ENCODE results near the gene STK16.
A peak's percentile ranks its signal among the peaks of the same experiment; 100 is the strongest.
"Not testable (repeated sequence)": the region's sequence is repeated elsewhere in the genome, so short reads cannot be mapped to it uniquely, and the experiment has no call there.

The STK16 gene, protein sequence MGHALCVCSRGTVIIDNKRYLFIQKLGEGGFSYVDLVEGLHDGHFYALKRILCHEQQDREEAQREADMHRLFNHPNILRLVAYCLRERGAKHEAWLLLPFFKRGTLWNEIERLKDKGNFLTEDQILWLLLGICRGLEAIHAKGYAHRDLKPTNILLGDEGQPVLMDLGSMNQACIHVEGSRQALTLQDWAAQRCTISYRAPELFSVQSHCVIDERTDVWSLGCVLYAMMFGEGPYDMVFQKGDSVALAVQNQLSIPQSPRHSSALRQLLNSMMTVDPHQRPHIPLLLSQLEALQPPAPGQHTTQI

GRCh38 chr2:219245148-219245898 is at the start of gene STK16, which contains the start of gene GLB1L:
Gene STK16, plus strand, starts transcription at chr2:219245479. Its CDS starts 521 bp downstream, at chr2:219246000.
Gene GLB1L, minus strand, starts transcription at chr2:219245444. Its CDS starts 1,871 bp downstream, at chr2:219243573.
- peak; percentile 86 for DNase-seq

DNA sequence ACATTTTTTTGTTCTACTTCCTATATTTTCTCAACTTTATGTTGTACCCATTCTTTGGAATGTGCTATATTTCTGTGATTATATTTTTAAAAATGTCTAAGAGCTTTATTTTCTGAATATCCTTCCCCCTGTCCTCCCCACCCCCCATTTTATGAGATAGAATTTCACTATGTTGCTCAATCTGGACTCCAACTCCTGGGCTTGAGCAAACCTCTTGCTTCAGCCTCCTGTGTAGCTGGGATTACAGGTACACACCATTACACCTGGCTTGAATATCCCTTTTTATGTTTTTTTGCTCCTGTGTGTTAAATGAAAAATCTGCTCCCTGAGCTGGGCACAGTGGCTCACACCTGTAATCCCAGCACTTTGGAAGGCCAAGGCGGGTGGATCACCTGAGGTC is 47.9 kb upstream of the STK16 start:
- DNase-seq, result no peak

DNA sequence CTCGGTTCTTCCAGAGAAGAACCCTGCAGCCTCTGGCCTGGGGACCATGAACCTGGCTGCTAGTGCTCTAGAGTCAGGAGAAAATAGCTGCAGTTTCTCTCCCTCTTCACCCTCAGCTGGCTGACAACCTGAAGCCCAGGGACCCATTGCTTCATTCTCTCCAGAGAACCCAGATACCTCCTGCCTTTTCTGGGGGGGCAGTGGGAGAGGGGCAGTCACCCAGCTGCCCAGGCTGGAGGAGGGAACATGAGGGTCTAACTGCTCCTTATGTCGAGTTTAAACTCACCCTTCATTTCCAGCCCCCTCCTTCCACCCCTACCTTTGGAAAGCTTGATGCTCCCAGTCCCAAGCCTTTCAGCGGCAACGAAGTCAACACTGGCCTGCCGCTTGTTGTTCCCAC is 46.3 kb upstream of the STK16 start:
- no peak for DNase-seq

- DNase-seq, result no peak
Measured at GRCh38 chr2:219199470-219200211, 45.6 kb upstream of the STK16 start.

DNA sequence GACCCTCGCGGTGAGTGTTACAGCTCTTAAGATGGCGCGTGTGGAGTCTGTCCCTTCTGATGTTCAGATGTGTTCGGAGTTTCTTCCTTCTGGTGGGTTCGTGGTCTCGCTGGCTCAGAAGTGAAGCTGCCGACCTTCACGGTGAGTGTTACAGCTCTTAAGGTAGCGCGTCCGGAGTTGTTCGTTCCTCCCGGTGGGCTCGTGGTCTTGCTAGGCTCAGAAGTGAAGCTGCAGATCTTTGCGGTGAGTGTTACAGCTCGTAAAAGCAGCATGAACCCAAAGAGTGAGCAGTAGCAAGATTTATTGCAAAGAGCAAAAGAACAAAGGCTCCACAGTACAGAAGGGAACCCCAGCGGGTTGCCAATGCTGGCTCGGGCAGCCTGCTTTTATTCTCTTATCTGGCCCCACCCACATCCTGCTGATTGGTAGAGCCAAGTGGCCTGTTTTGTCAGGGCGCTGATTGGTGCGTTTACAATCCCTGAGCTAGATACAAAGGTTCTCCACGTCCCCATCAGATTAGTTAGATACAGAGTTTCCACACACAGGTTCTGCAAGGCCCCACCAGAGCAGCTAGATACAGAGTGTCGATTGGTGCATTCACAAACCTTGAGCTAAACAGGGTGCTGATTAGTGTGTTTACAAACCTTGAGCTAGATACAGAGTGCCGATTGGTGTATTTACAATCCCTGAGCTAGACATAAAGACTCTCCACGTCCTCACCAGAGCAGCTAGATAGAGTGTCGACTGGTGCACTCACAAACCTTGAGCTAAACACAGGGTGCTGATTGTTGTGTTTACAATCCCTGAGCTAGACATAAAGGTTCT is 44.6 kb upstream of the STK16 start:
- DNase-seq, result not testable (repeated sequence)

- not testable (repeated sequence) for DNase-seq
Measured at GRCh38 chr2:219201331-219201730, 43.9 kb upstream of the STK16 start.

- DNase-seq, result no peak
Measured at GRCh38 chr2:219204425-219205164, 40.7 kb upstream of the STK16 start.

GRCh38 chr2:219205165-219205538 is 40.1 kb upstream of the STK16 start:
- no peak for DNase-seq

DNA sequence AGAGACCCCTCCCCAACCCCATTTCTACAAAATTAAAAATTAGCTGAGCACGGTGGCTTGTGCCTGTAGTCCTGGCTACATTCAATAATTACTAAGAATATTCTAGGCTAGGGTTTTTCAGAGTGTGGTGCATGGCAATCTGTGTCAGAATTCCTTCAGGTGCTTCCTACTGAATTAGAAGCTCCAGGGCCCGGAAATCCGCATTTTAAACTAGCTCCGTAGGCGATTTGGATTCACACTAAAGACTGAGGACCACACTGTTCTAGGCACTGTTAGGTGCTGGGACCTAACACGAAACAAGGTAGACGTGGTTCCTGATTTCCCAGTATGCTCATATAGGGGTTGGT is 39.3 kb upstream of the STK16 start:
- DNase-seq, result no peak

GRCh38 chr2:219206328-219207133 is 38.7 kb upstream of the STK16 start, which contains the start of gene ZFAND2B:
Gene ZFAND2B, plus strand, starts transcription at chr2:219206782. Its CDS starts 206 bp downstream, at chr2:219206988.
- DNase-seq, result peak; percentile 93

- no peak for DNase-seq
Measured at GRCh38 chr2:219207134-219207883, 38.0 kb upstream of the STK16 start.

- DNase-seq, result no peak
Measured at GRCh38 chr2:219207884-219208740, 37.2 kb upstream of the STK16 start.

DNA sequence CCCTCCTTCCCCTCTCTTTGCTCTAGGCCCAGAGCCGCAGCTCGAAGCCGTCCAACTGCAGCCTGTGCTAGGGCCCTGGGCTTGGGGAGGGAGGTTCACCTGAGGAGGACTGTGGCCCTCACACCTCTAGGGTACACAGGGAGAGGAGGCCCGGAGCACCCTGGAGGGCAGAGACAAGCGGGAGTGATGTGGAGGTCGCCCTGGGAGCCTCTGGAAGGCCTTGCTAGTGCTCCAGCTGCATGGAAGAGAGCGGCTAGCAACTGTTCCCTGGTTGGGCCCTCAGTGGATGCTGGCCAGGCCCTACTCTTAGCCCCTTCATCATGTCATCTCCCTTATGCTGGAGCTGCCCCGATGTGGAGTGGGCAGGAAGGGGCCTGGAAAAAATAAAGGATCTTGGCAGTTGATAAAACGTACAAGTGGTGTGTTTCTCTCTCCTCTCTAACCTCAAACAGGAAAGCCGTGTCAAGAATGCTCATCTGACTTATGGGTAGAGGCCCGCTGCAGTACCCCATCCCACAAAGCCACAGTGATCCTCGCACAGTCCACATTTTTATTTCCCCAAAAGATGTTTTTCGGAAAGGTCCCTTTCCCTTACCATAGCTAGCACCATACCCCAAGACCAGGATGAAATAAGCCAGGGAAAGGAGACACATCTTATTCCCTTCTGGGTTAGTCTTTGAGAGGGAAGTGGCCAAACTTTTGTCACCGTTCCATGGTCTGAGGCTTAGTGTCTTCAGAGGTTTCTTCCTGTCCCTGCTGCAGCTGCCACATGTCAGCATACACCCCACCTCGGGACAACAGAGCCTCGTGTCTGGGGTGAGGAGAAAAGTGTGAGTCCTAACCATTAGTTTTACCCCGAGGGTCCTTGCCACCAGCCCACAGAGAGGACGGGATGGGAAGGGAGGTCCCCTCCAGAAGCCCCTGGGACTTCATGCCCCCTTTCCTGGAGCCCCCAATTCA is 35.8 kb upstream of the STK16 start:
- DNase-seq, result no peak

GRCh38 chr2:219210196-219210885 is 34.9 kb upstream of the STK16 start:
- no peak for DNase-seq

DNA sequence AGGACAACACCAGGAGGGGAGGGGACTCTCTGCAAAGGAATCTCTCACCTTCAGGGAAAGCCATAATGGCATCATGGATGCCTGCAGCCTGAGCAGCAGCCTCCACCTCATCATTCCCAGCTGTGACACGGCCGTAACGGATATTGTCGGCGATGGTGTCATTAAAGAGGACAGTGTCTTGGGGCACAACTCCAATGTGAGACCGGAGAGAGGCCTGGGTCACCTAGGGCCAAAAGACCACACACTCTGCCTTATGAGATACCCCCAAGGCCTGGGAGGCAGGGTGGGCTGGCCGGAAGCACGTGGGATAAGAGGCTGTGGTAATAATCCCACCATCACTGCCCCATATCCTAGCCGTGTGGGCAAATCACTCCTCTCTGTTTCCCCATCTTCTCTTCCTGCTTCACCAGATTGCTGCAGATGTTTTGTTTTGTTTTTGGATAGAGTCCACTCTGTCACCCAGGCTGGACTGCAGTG is 34.4 kb upstream of the STK16 start:
- no peak for DNase-seq

GRCh38 chr2:219213026-219213415 is 32.3 kb upstream of the STK16 start:
- no peak for DNase-seq

GRCh38 chr2:219213486-219214071 is 31.7 kb upstream of the STK16 start:
- DNase-seq, result no peak
